DMS 273 treated with DMSO at 0.1 percent for 48 hours (cell line): ENCODE data around the gene MCTP1.

ENCODE experiments used
- DNase-seq: peaks from one replicate; lab custom pipeline; 2025; lab: John Stamatoyannopoulos, UW

Gene MCTP1

GRCh38 chr5:94810281-94810680, 474.6 kb downstream of the MCTP1 start:
- peak; percentile 77 for DNase-seq

GRCh38 chr5:94808497-94808896, 476.4 kb downstream of the MCTP1 start:
- no peak for DNase-seq

GRCh38 chr5:94807985-94808384, 476.9 kb downstream of the MCTP1 start:
- peak; percentile 92 for DNase-seq

DNA sequence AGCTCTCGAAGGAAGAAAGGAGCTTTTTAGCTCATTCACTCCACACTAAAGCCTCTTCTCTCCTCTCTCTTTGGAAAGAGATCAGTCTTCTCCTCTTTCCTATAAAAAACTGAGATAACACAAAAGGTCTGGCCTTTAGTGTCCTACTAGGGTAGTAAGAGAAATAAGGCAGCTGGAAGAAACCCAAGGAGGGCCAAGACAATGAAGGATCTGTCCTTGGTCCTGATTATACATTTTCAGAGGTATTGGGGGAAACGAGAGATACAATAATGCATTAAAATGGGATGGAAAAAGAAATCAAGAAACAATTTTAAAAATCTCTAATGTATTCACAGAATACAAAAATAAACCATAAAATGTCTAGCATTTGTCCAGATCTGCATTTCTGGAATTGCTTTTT, 482.4 kb downstream of the MCTP1 start:
- no peak for DNase-seq

DNA sequence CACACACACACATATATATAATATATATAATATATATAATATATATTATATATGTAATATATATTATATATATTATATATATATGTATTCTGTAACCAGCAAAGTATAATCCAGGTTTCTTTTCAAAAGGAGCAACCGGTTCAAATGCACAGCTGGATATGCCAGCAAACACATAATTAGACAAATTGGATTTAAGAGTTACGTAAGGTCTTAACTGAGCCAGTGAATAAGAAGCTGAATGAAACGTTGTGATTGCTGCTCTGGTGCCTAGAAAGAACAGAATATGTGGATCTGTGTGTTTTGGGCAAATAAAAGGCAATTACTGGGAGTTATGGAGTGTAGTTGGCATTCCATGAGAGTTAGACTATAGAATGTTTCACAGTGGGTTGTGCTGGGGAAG, 488.3 kb downstream of the MCTP1 start:
- no peak for DNase-seq

GRCh38 chr5:94793816-94794198, 491.1 kb downstream of the MCTP1 start:
- no peak for DNase-seq

DNA sequence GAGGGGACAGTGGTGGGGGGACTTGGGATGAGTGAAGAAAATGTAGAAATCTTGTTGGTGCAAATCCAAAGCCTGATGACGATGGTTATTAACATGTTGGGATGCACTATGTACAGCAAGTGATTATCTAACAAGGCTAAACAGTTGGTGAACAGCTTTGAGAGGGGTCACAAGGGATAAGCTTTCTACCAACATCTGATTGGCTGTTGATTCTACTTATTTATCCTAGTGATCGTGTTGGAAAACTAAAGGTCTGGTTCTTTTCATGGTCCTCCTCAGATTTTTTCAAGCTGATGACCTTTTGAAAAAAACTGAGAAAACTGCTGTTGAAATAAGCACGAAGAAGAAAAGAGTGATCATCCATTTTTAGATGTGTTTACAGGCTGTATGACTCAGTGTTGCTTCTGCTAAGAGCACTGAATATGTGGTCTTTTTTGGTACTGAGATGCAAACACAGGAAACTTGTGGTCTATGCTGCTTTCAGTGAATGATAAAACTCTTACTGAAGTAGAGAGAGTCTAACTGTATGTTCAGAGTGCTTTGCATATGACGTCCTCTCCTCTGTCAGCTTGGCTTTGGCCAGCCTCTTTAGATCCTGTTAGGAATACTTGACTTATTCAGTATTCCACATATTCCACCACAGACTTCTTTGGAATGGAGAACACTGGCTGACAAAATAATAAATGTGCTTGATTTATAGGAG, 491.6 kb downstream of the MCTP1 start:
- no peak for DNase-seq

DNA sequence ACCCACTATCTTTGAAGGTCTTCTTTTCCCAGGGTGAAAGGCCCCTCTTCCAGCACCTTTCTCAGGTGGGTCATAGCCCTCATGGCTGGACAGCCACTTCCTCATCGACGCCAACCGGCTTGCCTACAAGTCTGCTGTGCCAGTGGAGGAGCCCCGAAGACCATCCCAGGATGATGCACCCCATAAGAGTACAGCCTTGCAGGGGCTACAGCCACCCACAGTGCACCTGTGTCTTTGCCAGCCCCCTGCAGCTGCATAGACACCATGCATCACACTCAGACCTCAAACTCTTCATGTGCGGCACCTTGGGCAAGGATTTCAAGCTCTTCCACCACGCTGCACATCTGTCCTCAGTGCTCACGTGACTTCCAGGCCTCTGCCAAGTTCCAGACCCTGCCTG, 493.1 kb downstream of the MCTP1 start:
- no peak for DNase-seq

DNA sequence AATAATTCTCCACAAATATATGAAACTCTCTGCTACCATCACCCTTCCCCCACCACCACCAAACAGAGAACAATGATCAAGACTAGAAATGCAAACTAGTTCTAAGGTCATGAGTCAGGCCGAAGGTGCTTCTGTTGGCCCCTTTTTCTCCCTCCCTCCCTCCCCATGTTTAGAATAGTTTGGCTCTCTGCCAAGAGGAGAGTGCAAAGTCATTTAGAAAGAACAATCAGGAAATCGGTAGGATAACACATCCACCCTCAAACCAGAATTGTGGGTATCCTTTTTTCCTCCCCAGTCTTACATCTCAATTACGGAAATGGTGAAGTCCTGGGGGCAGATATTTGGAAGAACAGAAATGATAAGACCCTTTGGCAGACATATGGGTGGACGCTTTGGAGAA, 496.4 kb downstream of the MCTP1 start:
- no peak for DNase-seq

DNA sequence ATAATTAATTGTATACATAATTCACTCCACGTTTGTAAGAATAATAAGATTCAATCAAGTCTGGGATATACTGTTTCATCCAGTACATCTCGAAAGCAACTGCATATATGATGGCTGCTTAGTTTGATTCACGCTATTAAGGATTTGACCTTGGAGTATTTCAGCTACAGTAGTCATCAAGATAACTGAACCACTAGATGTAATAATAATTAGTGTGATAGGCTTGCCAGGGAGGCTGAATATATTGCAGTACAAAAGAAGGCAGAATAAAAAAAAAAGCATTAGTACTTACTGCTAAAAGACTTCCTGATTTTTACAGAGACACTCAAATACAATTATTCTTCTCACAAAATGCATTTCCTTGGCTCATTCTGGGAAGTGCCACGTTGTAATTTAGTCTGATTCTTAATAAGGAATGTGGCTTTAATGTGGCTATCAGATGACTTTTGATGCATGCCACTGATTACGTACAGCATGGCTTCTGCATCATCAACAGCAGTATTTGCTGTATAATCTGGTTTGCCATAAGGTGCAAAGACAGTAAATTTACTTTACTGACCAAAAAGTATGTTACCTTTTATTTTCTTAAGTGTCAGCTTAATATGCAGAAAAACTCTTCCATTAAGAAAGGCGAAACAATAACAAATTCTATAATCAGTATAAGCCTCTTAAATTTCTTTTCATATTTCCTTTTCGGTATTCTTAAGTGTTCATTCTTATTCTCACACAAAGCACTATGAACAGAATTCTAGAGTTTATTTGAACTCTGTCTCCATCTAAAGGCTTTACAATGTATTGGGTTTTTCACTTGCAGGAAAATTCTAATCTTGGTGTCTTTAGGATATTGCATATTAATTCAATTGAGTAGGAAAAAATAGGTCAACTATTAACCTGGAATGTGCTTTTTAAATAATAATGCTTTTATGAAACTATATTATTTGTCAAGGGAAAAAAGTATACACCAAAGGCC, 500.1 kb downstream of the MCTP1 start:
- no peak for DNase-seq

DNA sequence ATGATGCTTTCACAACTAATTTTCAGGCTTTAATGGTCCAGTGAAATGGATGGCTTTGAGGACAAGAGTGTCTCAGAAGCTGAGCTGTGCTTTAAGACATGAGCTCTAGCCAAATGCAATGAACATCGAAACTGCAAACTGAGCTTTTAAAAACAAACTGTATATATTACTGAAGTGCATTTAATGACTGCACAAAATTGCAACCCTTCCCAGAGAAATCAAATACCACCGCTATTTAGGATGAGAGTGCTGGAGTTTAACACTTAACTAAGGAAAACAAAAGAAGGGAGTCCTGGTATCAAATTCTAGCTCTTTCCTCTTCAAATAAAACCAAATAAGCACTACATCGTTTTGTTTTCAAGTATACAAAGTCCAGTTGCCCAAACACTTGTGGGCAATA, 502.5 kb downstream of the MCTP1 start:
- no peak for DNase-seq

DNA sequence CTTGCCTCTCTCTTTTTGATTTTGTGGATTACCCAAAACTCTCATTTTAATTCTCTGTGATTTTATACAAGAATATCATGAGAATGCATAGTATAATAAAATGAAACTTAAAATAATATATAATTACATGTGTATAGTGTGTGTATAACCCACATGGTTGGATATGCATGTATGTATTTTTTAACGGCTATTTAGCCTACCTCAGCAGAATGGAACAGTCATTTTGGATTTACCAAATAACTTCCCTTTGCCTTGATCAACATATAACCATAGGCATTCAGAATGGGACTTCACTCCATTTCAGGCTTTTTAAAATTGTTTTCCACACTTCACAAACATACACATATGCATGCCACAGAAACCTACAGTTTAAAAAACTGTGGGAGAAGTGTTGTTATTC, 505.2 kb downstream of the MCTP1 start:
- DNase-seq: no peak

GRCh38 chr5:94778732-94779131, 506.2 kb downstream of the MCTP1 start:
- DNase-seq: no peak

- no peak for DNase-seq
Observed at GRCh38 chr5:94778299-94778698, 506.6 kb downstream of the MCTP1 start.

GRCh38 chr5:94777056-94777880, 507.6 kb downstream of the MCTP1 start:
- no peak for DNase-seq

DNA sequence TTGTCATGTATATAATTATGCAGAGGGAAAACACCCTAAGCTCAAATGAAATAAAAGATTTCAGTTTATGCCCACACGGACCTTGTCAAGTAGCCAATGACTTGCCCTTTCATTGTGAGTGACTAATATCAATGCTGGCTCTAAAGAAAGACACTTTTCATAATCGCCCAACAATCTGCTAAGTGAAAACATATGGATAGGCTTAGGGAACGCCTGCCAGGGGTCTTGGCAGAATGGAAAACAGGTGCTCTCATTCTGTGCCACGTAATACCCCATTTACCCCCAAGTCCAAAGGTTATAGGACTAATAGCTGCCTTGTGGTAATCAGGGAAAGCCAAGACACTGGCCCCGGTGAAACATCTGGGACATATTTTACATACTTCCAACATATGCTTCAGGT, 508.7 kb downstream of the MCTP1 start:
- DNase-seq: peak; percentile 53

GRCh38 chr5:94775088-94775487, 509.8 kb downstream of the MCTP1 start:
- DNase-seq: no peak

- DNase-seq: peak; percentile 17
Observed at GRCh38 chr5:94771742-94772141, 513.2 kb downstream of the MCTP1 start.

DNA sequence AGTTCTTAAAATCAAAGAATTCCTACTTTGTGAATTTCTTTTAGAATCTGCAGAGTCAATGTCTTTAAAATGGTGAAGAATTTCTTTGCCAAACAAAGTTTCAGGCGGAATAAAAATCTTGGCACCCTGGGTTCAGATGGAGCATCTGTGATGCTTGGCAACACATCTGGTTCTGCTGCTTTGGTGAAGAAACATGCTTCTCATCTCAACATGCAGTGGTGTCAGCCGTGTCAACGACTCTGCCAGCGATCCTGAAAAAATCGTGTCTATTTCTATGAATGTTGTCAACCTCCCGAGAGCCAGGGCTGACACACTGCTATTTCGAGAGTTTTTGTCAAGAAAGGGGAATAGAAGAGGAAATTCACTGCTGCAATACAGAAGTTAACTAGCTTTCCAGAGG, 514.9 kb downstream of the MCTP1 start:
- DNase-seq: no peak

DNA sequence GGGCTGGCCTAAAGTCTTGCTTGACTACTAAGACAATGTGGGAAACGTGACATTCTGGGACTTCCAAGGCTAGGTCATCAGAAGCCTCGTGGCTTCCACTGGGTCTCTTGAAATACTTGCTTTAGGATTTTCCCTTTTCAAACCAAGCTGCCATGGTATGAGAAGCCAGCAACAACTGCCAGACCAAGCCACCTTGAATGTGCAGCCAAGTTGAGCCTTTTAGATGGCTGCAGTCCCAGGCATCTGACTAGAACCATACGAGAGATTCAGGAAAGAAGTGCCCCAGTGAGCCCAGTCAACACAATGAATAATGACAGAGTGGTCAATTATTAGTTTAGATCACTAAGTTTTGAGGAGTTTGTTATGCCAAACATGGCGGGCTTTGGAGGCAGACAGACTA, 523.1 kb downstream of the MCTP1 start:
- DNase-seq: no peak

GRCh38 chr5:94761055-94761454, 523.8 kb downstream of the MCTP1 start:
- DNase-seq: no peak

DNA sequence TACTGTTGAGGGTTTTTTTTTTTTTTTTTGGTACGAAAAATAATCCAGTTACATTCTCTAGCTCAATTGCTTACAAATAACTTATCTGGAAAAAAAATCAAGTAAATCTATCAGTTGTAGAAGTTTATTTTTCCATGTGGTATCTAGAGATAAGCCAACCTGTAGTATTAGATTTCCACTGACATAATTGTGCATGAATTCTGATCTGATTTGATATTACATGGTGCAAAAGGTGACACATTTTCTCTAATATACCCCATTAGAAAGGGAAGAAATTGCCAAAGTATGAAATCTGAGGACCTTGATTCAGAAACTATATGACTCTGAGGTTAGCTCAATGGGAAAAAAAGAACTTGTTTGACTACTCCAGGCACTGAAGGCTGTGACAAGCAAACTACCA, 524.9 kb downstream of the MCTP1 start:
- DNase-seq: no peak
